SU-DHL-6 (cell line): Measurements from ENCODE around the gene SPTBN5.
"Not testable (repeated sequence)": the region's sequence is repeated elsewhere in the genome, so short reads cannot be mapped to it uniquely, and the experiment has no call there.

ENCODE experiments used
- H2AFZ ChIP-seq: fragments of 200-600 bp; sonication (generic); 2 replicates; pipeline ENCODE4 v1.6.1; 2014; ENCODE audit warnings: low read depth, mild to moderate bottlenecking, moderate library complexity, mixed read lengths, antibody characterized with exemption, low read length; ENCODE audit not compliant: severe bottlenecking
- H3F3A ChIP-seq: fragments of 200-600 bp; shearing (Covaris generic); 2 replicates; pipeline ENCODE4 v1.6.0; 2016; ENCODE audit warnings: antibody characterized with exemption, mild to moderate bottlenecking; ENCODE audit not compliant: insufficient read depth
- H3K27ac ChIP-seq: fragments of 200-600 bp; sonication (generic); 2 replicates; pipeline ENCODE4 v1.5.1; 2016; ENCODE audit warnings: low read depth, mild to moderate bottlenecking, low read length, moderate library complexity, mixed read lengths
- H3K27me3 ChIP-seq: fragments of 200-600 bp; sonication (generic), shearing (Covaris generic); 2 replicates; pipeline ENCODE4 v1.6.0; 2014; ENCODE audit warnings: mild to moderate bottlenecking, low read length
- H3K36me3 ChIP-seq: fragments of 200-600 bp; sonication (generic); 2 replicates; pipeline ENCODE4 v1.6.1; 2014; ENCODE audit warnings: mild to moderate bottlenecking, low read length, mixed read lengths
- H3K4me2 ChIP-seq: fragments of 300-600, 200-600 bp; shearing (Covaris generic), sonication (generic); 2 replicates; pipeline ENCODE4 v1.6.0; 2014; ENCODE audit warnings: low read length, low read depth, mild to moderate bottlenecking; ENCODE audit not compliant: poor library complexity, severe bottlenecking
- H3K4me3 ChIP-seq: fragments of 200-600 bp; sonication (generic); 2 replicates; pipeline ENCODE4 v1.5.1; 2014; ENCODE audit warnings: antibody characterized with exemption, low read length, mild to moderate bottlenecking, mixed read lengths; ENCODE audit not compliant: insufficient read depth, poor library complexity, severe bottlenecking
- H3K79me2 ChIP-seq: fragments of 200-600 bp; sonication (generic); 2 replicates; pipeline ENCODE4 v1.6.1; 2014; ENCODE audit warnings: mild to moderate bottlenecking, low read length, moderate library complexity; ENCODE audit not compliant: insufficient read depth
- H3K9ac ChIP-seq: fragments of 200-600 bp; sonication (generic); 2 replicates; pipeline ENCODE4 v1.7.0; 2014; ENCODE audit warnings: mild to moderate bottlenecking, low read length
- H3K9me2 ChIP-seq: fragments of 200-600 bp; sonication (generic); replicated peaks from 2 replicates; pipeline ENCODE4 v1.6.1; 2014; ENCODE audit warnings: low read length; ENCODE audit not compliant: insufficient read depth
- H3K9me3 ChIP-seq: fragments of 200-600 bp; sonication (generic); 2 replicates; pipeline ENCODE4 v1.6.1; 2014; ENCODE audit warnings: low read length, mixed read lengths; ENCODE audit not compliant: insufficient read depth
- H4K20me1 ChIP-seq: fragments of 200-600 bp; sonication (generic); 2 replicates; pipeline ENCODE4 v1.6.1; 2014; ENCODE audit warnings: low read depth, mild to moderate bottlenecking, antibody characterized with exemption, low read length, moderate library complexity, mixed read lengths
- EZH2phosphoT487 ChIP-seq: fragments of 200-600 bp; sonication (generic), shearing (Covaris generic); conservative IDR thresholded peaks from 2 replicates; pipeline ENCODE4 v1.6.1; 2018; ENCODE audit warnings: mild to moderate bottlenecking, antibody characterized with exemption, low read length, moderate library complexity, mixed read lengths
- TF ChIP-seq, protein P1 (sequence below): fragments of 200-600 bp; sonication (generic); IDR thresholded peaks from one replicate; pipeline ENCODE4 v1.5.1; 2017; ENCODE audit warnings: antibody characterized with exemption, mild to moderate bottlenecking, low read length, moderate library complexity; ENCODE audit not compliant: insufficient read depth, poor library complexity, severe bottlenecking

The SPTBN5 gene

DNA sequence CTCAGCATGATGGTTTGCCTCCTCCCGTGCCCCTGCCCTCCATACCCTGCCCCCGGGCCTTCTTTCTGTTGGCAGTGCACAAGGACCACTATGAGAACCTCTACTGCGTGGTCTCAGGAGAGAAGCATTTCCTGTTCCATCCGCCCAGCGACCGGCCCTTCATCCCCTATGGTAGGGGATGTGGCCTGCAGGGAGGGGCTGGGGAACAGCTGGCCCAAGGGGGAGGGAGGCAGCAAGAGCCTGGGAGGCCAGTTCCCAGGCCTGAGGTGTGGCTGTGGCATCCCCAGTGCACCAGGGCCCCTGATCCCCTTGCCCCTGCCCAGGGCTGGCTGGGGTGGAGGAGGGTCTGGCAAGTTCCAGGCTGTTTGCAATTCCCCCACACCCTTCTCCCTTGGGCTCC is 57.8 kb downstream of the SPTBN5 start:
- no peaks in the 10 kb centered on the region for H3F3A ChIP-seq
- H4K20me1 ChIP-seq: no peaks in the 10 kb centered on the region
- H3K9me3 ChIP-seq: no peaks in the 10 kb centered on the region
- H3K4me2 ChIP-seq: no peak overlapping the region
- H3K27ac ChIP-seq: no peak overlapping the region
- no peak overlapping the region for H2AFZ ChIP-seq
- H3K27me3 ChIP-seq: no peaks in the 10 kb centered on the region
- H3K4me3 ChIP-seq: no peak overlapping the region
- H3K9ac ChIP-seq: no peak overlapping the region
- no peaks in the 10 kb centered on the region for H3K9me2 ChIP-seq
- no peaks in the 10 kb centered on the region for H3K79me2 ChIP-seq
- no peaks in the 10 kb centered on the region for H3K36me3 ChIP-seq
- TF ChIP-seq, protein P1, sequence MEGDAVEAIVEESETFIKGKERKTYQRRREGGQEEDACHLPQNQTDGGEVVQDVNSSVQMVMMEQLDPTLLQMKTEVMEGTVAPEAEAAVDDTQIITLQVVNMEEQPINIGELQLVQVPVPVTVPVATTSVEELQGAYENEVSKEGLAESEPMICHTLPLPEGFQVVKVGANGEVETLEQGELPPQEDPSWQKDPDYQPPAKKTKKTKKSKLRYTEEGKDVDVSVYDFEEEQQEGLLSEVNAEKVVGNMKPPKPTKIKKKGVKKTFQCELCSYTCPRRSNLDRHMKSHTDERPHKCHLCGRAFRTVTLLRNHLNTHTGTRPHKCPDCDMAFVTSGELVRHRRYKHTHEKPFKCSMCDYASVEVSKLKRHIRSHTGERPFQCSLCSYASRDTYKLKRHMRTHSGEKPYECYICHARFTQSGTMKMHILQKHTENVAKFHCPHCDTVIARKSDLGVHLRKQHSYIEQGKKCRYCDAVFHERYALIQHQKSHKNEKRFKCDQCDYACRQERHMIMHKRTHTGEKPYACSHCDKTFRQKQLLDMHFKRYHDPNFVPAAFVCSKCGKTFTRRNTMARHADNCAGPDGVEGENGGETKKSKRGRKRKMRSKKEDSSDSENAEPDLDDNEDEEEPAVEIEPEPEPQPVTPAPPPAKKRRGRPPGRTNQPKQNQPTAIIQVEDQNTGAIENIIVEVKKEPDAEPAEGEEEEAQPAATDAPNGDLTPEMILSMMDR: no peak
- TF ChIP-seq EZH2phosphoT487: no peak

DNA sequence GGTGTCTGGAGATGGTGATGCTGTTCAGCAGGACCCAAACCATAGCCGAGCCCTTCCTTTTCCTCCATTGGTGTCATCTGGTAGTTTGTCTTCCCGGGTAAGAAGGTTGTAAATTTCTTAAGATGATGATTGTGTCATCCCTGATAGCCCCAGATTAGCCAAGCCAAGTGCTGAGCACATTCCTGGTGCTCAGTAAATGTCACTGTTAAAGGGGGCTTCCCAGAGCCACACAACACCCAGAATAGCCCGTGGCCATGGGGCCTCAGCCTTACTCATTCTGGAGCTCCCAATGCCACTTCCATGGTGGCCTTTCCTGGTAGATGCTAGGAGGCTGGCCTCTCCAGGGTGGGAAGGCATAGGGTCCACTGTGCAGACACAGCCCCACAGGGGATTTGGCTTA is 59.8 kb downstream of the SPTBN5 start:
- H3K4me3 ChIP-seq: no peak overlapping the region
- no peak overlapping the region for H3K4me2 ChIP-seq
- H3K27ac ChIP-seq: no peak overlapping the region
- no peaks in the 10 kb centered on the region for H3K9me3 ChIP-seq
- no peak overlapping the region for H2AFZ ChIP-seq
- TF ChIP-seq, protein P1: no peak
- TF ChIP-seq EZH2phosphoT487: no peak
- H3K79me2 ChIP-seq: no peaks in the 10 kb centered on the region
- no peak overlapping the region for H3K9ac ChIP-seq
- H3K27me3 ChIP-seq: no peaks in the 10 kb centered on the region
- no peaks in the 10 kb centered on the region for H3K36me3 ChIP-seq
- H3K9me2 ChIP-seq: no peaks in the 10 kb centered on the region
- H4K20me1 ChIP-seq: no peaks in the 10 kb centered on the region
- no peaks in the 10 kb centered on the region for H3F3A ChIP-seq

DNA sequence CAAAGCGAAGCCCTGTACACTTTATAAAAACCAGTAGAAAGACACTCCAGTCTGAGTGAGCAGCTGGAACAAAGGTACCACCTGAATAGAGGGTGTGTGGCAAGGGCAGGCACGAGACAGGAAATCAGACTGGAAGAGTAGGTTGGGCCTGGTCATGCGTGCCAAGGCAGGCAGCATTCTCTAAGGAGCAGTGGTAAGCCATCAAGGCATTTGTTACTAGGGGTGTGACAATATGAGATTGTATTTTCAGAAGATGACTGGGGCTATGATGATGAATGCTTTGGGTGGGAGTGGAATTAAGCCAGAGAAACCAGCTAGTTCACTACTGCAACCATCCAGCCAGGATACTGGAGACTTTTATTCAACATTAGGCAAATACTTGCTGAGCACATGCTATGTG is 61.0 kb downstream of the SPTBN5 start:
- TF ChIP-seq, protein P1: no peak
- no peak for TF ChIP-seq EZH2phosphoT487
- no peaks in the 10 kb centered on the region for H3K36me3 ChIP-seq
- H2AFZ ChIP-seq: no peak overlapping the region
- no peaks in the 10 kb centered on the region for H3K9me2 ChIP-seq
- H3K27me3 ChIP-seq: no peaks in the 10 kb centered on the region
- no peaks in the 10 kb centered on the region for H4K20me1 ChIP-seq
- H3K79me2 ChIP-seq: no peaks in the 10 kb centered on the region
- no peak overlapping the region for H3K4me3 ChIP-seq
- H3K4me2 ChIP-seq: no peak overlapping the region
- H3K27ac ChIP-seq: no peak overlapping the region
- H3K9ac ChIP-seq: no peak overlapping the region
- H3K9me3 ChIP-seq: no peaks in the 10 kb centered on the region
- H3F3A ChIP-seq: no peaks in the 10 kb centered on the region

GRCh38 chr15:41832208-41832607 is 61.6 kb downstream of the SPTBN5 start:
- Histone ChIP-seq H4K20me1 (no peaks in the 10 kb centered on the region), H3K27ac (no peak overlapping the region)

GRCh38 chr15:41831291-41831690 is 62.6 kb downstream of the SPTBN5 start:
- not testable (repeated sequence) for H3K27me3 ChIP-seq, H3K9ac ChIP-seq, H4K20me1 ChIP-seq, H3K4me2 ChIP-seq, H3K79me2 ChIP-seq, H3F3A ChIP-seq, H3K36me3 ChIP-seq, H3K27ac ChIP-seq, H3K9me3 ChIP-seq, H3K4me3 ChIP-seq, H3K9me2 ChIP-seq, H2AFZ ChIP-seq

More at GRCh38 chr15:41832208-41832607, 61.6 kb downstream of the SPTBN5 start:
- H3K9ac ChIP-seq: no peak overlapping the region
- H3K4me2 ChIP-seq: no peak overlapping the region
- no peaks in the 10 kb centered on the region for H3K9me2 ChIP-seq
- H3K79me2 ChIP-seq: no peaks in the 10 kb centered on the region
- H3K9me3 ChIP-seq: no peaks in the 10 kb centered on the region
- no peak for TF ChIP-seq EZH2phosphoT487
- TF ChIP-seq, protein P1: no peak
- H3K36me3 ChIP-seq: no peaks in the 10 kb centered on the region
- no peaks in the 10 kb centered on the region for H3K27me3 ChIP-seq
- no peak overlapping the region for H2AFZ ChIP-seq
- H3K4me3 ChIP-seq: no peak overlapping the region
- H3F3A ChIP-seq: no peaks in the 10 kb centered on the region
